ENCODE data around the gene XRCC2.
A peak's percentile ranks its signal among the peaks of the same experiment; 100 is the strongest.

The XRCC2 gene

DNA sequence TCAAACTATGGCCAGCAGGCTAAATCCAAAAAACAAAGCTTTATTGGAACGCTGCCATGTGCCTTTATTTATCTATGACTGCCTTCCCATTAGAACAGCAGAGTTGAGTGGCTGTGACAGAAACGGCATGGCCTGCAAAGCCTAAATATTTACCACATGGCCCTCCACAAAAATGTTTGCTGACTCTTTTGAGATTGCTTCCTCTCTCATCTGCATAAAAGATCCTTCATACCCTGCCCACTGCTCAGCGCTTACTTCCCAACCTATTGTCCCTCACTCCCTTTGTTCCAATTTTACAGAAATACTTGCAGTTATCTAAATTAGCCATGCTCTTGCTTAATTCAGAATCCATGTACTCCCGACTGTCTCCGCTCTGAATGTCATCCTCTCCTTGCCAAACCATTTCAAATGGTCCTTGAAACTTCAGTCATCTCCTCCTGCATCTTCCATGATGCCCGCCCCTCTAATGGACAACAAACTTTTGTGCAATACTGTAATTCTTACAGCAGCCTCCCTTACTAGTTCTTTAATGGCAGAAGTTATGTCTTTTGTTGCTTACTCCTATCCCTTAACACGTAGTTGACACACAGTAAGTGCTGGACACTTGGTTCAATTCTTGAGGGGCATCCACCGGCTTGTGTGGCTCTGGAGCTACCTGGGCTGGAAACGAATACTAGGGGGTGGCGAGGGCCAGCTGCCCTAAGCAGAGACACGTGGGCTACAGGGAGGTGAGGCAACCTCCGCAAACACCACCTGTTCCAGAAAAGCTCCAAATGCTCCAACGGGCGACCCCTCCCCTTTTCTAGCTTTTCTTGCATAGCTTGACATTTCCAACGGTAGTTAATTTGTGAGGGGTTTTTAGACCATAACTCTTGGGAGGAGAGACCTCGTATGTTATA is 832 bp downstream of the XRCC2 start:
- Histone ChIP-seq H3K9me3 (no peaks in the 10 kb centered on the region), H3K4me1 (no peaks in the 10 kb centered on the region), H3K36me3 (peaks cover 7% of the 10 kb centered on the region; the same call in 1 of the 2 replicates), H3K27me3 (no peaks in the 10 kb centered on the region), H3K4me3 (ENCODE audit: low read depth, low read length) (peak overlapping the region; percentile 85)
- TF ChIP-seq, protein P1, sequence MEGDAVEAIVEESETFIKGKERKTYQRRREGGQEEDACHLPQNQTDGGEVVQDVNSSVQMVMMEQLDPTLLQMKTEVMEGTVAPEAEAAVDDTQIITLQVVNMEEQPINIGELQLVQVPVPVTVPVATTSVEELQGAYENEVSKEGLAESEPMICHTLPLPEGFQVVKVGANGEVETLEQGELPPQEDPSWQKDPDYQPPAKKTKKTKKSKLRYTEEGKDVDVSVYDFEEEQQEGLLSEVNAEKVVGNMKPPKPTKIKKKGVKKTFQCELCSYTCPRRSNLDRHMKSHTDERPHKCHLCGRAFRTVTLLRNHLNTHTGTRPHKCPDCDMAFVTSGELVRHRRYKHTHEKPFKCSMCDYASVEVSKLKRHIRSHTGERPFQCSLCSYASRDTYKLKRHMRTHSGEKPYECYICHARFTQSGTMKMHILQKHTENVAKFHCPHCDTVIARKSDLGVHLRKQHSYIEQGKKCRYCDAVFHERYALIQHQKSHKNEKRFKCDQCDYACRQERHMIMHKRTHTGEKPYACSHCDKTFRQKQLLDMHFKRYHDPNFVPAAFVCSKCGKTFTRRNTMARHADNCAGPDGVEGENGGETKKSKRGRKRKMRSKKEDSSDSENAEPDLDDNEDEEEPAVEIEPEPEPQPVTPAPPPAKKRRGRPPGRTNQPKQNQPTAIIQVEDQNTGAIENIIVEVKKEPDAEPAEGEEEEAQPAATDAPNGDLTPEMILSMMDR (IDR thresholded peaks at IDR 0.05; ENCODE audit: low read depth, low read length) = no peak
- peak; percentile 75 for DNase-seq

DNA sequence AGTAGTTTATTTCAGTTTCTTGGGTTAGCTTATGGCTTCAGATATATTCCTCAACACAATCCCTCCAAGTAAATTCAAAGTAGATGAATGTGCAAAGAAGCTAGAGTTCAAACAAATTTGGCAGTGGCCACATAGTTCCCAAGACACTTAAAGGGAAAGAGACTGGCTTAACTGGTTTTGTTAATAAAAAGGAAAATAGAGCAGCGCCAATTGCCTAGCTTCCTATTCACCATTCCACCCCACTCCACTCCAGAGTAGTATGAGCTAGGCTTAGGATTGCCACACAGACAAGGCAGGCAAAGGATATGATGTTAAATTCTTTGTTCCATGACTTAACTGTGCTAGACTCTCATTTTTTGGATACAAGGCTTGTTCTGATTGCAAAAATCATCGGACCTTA is 2.0 kb downstream of the XRCC2 start:
- no peaks in the 10 kb centered on the region for H3K27me3 ChIP-seq
- no peak overlapping the region for H3K4me3 ChIP-seq (ENCODE audit: low read depth, low read length)
- no peaks in the 10 kb centered on the region for H3K9me3 ChIP-seq
- H3K36me3 ChIP-seq = peaks cover 14% of the 10 kb centered on the region
- TF ChIP-seq, protein P1 (IDR thresholded peaks at IDR 0.05; ENCODE audit: low read depth, low read length) = no peak
- no peak for DNase-seq
- no peaks in the 10 kb centered on the region for H3K4me1 ChIP-seq

DNA sequence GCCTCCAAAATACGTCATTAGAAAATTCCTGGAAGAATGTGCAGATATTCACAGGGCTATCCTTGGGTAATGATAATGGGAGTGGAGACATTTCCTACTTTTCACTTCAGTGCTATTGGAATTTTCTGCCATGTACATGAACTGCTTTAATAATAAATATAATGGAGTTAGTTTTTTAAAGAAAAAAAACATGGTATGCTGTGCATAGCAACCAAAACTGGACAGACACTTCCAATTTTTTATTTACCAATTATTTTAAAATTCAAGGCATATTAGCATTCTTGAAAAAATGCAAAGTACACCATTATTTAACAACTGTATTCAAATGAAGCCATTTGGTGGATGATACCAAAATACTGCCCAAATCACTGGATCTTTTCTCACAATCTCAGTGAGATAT is 3.3 kb downstream of the XRCC2 start:
- Histone ChIP-seq H3K9me3 (no peaks in the 10 kb centered on the region), H3K27me3 (no peaks in the 10 kb centered on the region), H3K4me3 (ENCODE audit: low read depth, low read length) (no peak overlapping the region), H3K4me1 (no peaks in the 10 kb centered on the region), H3K36me3 (peaks cover 27% of the 10 kb centered on the region)
- DNase-seq = no peak
- TF ChIP-seq, protein P1 (IDR thresholded peaks at IDR 0.05; ENCODE audit: low read depth, low read length) = no peak

DNA sequence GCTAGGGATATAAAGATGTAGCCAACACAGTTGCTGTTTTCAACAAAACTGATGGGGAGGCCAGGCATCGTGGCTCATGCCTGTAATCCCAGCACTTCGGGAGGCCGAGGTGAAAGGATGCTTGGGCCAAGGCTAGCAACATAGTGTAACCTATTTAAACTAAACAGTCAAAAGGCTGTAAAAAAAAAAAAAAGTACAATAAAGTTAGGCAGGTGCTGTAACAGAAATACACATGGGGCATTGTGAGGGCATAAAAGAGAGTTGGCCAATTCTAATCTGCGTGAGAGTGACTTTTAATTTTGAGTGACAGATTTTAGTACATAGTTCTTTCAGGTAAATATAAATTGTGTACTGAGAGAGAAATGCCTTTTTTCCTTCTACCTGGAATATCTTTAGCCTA is 6.2 kb downstream of the XRCC2 start:
- H3K4me3 ChIP-seq (ENCODE audit: low read depth, low read length) = no peak overlapping the region
- no peaks in the 10 kb centered on the region for H3K4me1 ChIP-seq
- TF ChIP-seq, protein P1 (IDR thresholded peaks at IDR 0.05; ENCODE audit: low read depth, low read length) = no peak
- DNase-seq = no peak
- H3K9me3 ChIP-seq = no peaks in the 10 kb centered on the region
- no peaks in the 10 kb centered on the region for H3K27me3 ChIP-seq
- H3K36me3 ChIP-seq = peaks cover 31% of the 10 kb centered on the region

DNA sequence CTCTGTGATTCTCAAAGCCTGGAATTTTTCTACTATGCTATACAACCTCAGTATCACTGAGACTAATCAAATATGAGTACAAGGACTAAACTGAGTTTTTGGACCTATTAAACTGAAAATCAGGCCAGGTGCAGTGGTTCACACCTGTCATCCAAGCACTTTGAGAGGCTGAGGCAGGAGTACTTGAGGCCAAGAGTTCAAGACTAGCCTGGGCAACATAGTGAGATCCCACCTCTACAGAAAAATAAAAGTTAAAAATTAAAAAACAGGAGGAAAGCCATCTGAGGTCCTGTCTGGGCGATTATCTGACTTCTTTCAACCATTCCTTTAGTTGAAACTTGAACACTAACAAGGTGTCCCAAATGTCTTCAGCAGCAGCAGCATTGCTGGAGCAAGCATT is 7.0 kb downstream of the XRCC2 start:
- DNase-seq = no peak
- H3K4me1 ChIP-seq = no peaks in the 10 kb centered on the region
- no peaks in the 10 kb centered on the region for H3K9me3 ChIP-seq
- TF ChIP-seq, protein P1 (IDR thresholded peaks at IDR 0.05; ENCODE audit: low read depth, low read length) = no peak
- peaks cover 31% of the 10 kb centered on the region for H3K36me3 ChIP-seq
- H3K4me3 ChIP-seq (ENCODE audit: low read depth, low read length) = no peak overlapping the region
- H3K27me3 ChIP-seq = no peaks in the 10 kb centered on the region

DNA sequence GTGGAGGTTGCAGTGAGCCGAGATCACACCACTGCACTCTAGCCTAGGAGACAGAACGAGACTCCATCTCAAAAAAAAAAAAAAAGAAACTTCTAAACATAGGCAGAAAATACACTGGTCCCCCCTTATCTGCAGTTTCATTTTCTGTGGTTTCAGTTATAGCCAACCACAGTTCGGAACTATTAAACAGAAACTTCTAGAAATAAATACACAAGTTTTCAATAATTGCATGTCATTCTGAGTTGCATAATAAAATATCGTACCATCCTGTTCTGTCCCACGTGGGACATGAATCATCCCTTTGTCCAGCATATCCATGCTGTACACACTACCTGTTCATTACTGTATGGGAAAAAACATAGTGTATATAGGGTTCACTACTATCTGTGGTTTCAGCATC is 8.0 kb downstream of the XRCC2 start:
- peaks cover 31% of the 10 kb centered on the region for H3K36me3 ChIP-seq
- H3K4me1 ChIP-seq = no peaks in the 10 kb centered on the region

More for the DNA sequence above, 8.0 kb downstream of the XRCC2 start:
- Histone ChIP-seq H3K9me3 (no peaks in the 10 kb centered on the region), H3K27me3 (no peaks in the 10 kb centered on the region), H3K4me3 (ENCODE audit: low read depth, low read length) (no peak overlapping the region)
- TF ChIP-seq, protein P1 (IDR thresholded peaks at IDR 0.05; ENCODE audit: low read depth, low read length) = no peak
- DNase-seq = no peak

Measured in BE2C (cell line).